Left renal pelvis (tissue), 4 donors: Measurements from ENCODE around the gene SLC5A4. TPM values are rescaled to one million over a fixed set of nuclear protein-coding genes. Genes with fewer than 3 reads are reported as not detected.
"Not testable (repeated sequence)": the region's sequence is repeated elsewhere in the genome, so short reads cannot be mapped to it uniquely, and the experiment has no call there.

Experiments used
- DNase-seq, 4 donors: peaks; one replicate each; pipeline ENCODE4 v3.0.0-alpha.2; 2013; ENCODE audit warnings: low read depth in 4 of 4, low spot score in 3 of 4
- polyA plus RNA-seq, 4 donors: library from polyadenylated mRNA; unstranded; fragments of 120-200 nt; gene quantifications; one replicate each; pipeline ENCODE4 v1.2.1, GENCODE V29; 2013; ENCODE audit not compliant: insufficient read length in 4 of 4

The SLC5A4 gene
- polyA plus RNA-seq, result 1 to 10 TPM in 1 of 4 donors, under 1 TPM in 3; 0.72 to 2.5 (median 0.85) TPM

- no peak for DNase-seq
Observed at GRCh38 chr22:32255217-32255616, at the start of gene SLC5A4. Gene SLC5A4 (minus strand): TSS chr22:32255347. CDS start chr22:32255329, 18 bp downstream.

- DNase-seq, result not testable (repeated sequence)
Observed at GRCh38 chr22:32293921-32294320, 38.8 kb upstream of the SLC5A4 start.

GRCh38 chr22:32286290-32286840 is 31.2 kb upstream of the SLC5A4 start:
- DNase-seq, result no peak

- DNase-seq, result no peak
Observed at GRCh38 chr22:32281072-32281471, 25.9 kb upstream of the SLC5A4 start.

GRCh38 chr22:32275353-32275752 is 20.2 kb upstream of the SLC5A4 start:
- DNase-seq, result not testable (repeated sequence)

GRCh38 chr22:32271389-32271788 is 16.2 kb upstream of the SLC5A4 start:
- no peak for DNase-seq

GRCh38 chr22:32270641-32271369 is 15.7 kb upstream of the SLC5A4 start:
- DNase-seq, result no peak

GRCh38 chr22:32269316-32269715 is 14.2 kb upstream of the SLC5A4 start:
- DNase-seq, result no peak

GRCh38 chr22:32267011-32267410 is 11.9 kb upstream of the SLC5A4 start:
- no peak for DNase-seq

GRCh38 chr22:32265882-32266767 is 11.0 kb upstream of the SLC5A4 start:
- peak; percentile 26 to 48 (median 38) for DNase-seq

GRCh38 chr22:32263678-32264077 is 8.5 kb upstream of the SLC5A4 start:
- DNase-seq, result not testable (repeated sequence)

- DNase-seq, result no peak
Observed at GRCh38 chr22:32261306-32261705, 6.2 kb upstream of the SLC5A4 start.

GRCh38 chr22:32258791-32259190 is 3.6 kb upstream of the SLC5A4 start:
- DNase-seq, result no peak

- DNase-seq, result no peak
Observed at GRCh38 chr22:32255726-32256125, 579 bp upstream of the SLC5A4 start.

GRCh38 chr22:32249231-32249630 is 5.9 kb downstream of the SLC5A4 start:
- no peak for DNase-seq

- DNase-seq, result no peak
Observed at GRCh38 chr22:32248276-32248675, 6.9 kb downstream of the SLC5A4 start.

GRCh38 chr22:32246166-32246565 is 9.0 kb downstream of the SLC5A4 start:
- no peak for DNase-seq

- no peak for DNase-seq
Observed at GRCh38 chr22:32245042-32245441, 10.1 kb downstream of the SLC5A4 start.

- DNase-seq, result no peak
Observed at GRCh38 chr22:32244547-32244946, 10.6 kb downstream of the SLC5A4 start.

GRCh38 chr22:32240461-32240860 is 14.7 kb downstream of the SLC5A4 start:
- DNase-seq, result no peak

GRCh38 chr22:32237906-32238305 is 17.2 kb downstream of the SLC5A4 start:
- DNase-seq, result no peak
